Trophoblast cell (in vitro differentiated cells and primary cell): ENCODE data around the gene HS6ST2.
A peak's percentile ranks its signal among the peaks of the same experiment; 100 is the strongest.

Experiments used
- DNase-seq, 2 donors: peaks; one replicate each; pipeline ENCODE4 v3.0.0-alpha.2; 2016
- H2AFZ ChIP-seq: 2 replicates; pipeline ENCODE4 v1.6.1; 2013; ENCODE audit warnings: low read length, moderate library complexity, mild to moderate bottlenecking; ENCODE audit not compliant: insufficient read depth, poor library complexity
- H2AK5ac ChIP-seq: 2 replicates; pipeline ENCODE4 v1.6.1; 2013; ENCODE audit warnings: mild to moderate bottlenecking, low read length
- H2BK120ac ChIP-seq: 2 replicates; pipeline ENCODE4 v1.6.1; 2013; ENCODE audit warnings: low read length, mild to moderate bottlenecking, moderate library complexity; ENCODE audit not compliant: insufficient read depth, poor library complexity
- H2BK12ac ChIP-seq: 2 replicates; pipeline ENCODE4 v1.6.1; 2013; ENCODE audit warnings: mild to moderate bottlenecking, low read length, moderate library complexity
- H2BK5ac ChIP-seq: 2 replicates; pipeline ENCODE4 v1.6.1; 2013; ENCODE audit warnings: low read length, low read depth, moderate library complexity, mild to moderate bottlenecking; ENCODE audit not compliant: poor library complexity
- H3K14ac ChIP-seq: 2 replicates; pipeline ENCODE4 v1.6.1; 2013; ENCODE audit warnings: mild to moderate bottlenecking, low read length
- H3K18ac ChIP-seq: 2 replicates; pipeline ENCODE4 v1.6.1; 2013; ENCODE audit warnings: mild to moderate bottlenecking, low read length
- H3K23ac ChIP-seq: 2 replicates; pipeline ENCODE4 v1.6.1; 2013; ENCODE audit warnings: low read length
- H3K27ac ChIP-seq: 2 replicates; pipeline ENCODE4 v1.5.1; 2013; ENCODE audit warnings: low read depth, mild to moderate bottlenecking, inconsistent platforms, low read length, moderate library complexity
- H3K27me3 ChIP-seq: 2 replicates; pipeline ENCODE4 v1.6.1; 2013; ENCODE audit warnings: inconsistent platforms, mild to moderate bottlenecking, low read length, moderate library complexity; ENCODE audit not compliant: insufficient read depth
- H3K36me3 ChIP-seq, 2 experiments: 1 replicate in 1 of 2; 2 replicates in 1 of 2; pipeline ENCODE4 v1.6.1; 2013; ENCODE audit warnings: low read length in 2 of 2, mild to moderate bottlenecking in 2 of 2, moderate library complexity in 1 of 2; ENCODE audit not compliant: insufficient read depth in 2 of 2, control insufficient read depth in 1 of 2
- H3K4ac ChIP-seq: 2 replicates; pipeline ENCODE4 v1.6.1; 2013; ENCODE audit warnings: low read depth, mild to moderate bottlenecking, low read length, moderate library complexity
- H3K4me1 ChIP-seq, 2 experiments: 1 replicate in 1 of 2; 2 replicates in 1 of 2; pipeline ENCODE4 v1.6.1; 2013; ENCODE audit warnings: low read length in 2 of 2, mild to moderate bottlenecking in 2 of 2, moderate library complexity in 1 of 2; ENCODE audit not compliant: insufficient read depth in 2 of 2, control insufficient read depth in 1 of 2
- H3K4me2 ChIP-seq: 2 replicates; pipeline ENCODE4 v1.6.1; 2013; ENCODE audit warnings: inconsistent platforms, mild to moderate bottlenecking, low read length, moderate library complexity
- H3K4me3 ChIP-seq: 2 replicates; pipeline ENCODE4 v1.5.1; 2013; ENCODE audit warnings: mild to moderate bottlenecking, low read depth, low read length, inconsistent platforms
- H3K79me1 ChIP-seq: one replicate; pipeline ENCODE4 v1.6.1; 2013; ENCODE audit warnings: low read length
- H3K79me2 ChIP-seq: 2 replicates; pipeline ENCODE4 v1.6.1; 2013; ENCODE audit warnings: low read length, mild to moderate bottlenecking; ENCODE audit not compliant: control insufficient read depth, insufficient read depth, poor library complexity
- H3K9ac ChIP-seq: 2 replicates; pipeline ENCODE4 v1.6.1; 2013; ENCODE audit warnings: mild to moderate bottlenecking, low read length
- H3K9me3 ChIP-seq: 2 replicates; pipeline ENCODE4 v1.6.1; 2013; ENCODE audit warnings: low read depth, mild to moderate bottlenecking, control low read depth, inconsistent platforms, low read length; ENCODE audit not compliant: insufficient read depth
- H4K12ac ChIP-seq: 2 replicates; pipeline ENCODE4 v1.6.1; 2013; ENCODE audit warnings: low read depth, mild to moderate bottlenecking, low read length, moderate library complexity
- H4K8ac ChIP-seq: 2 replicates; pipeline ENCODE4 v1.6.1; 2013; ENCODE audit warnings: low read depth, mild to moderate bottlenecking, low read length, moderate library complexity
- H4K91ac ChIP-seq: one replicate; pipeline ENCODE4 v1.6.1; 2013; ENCODE audit warnings: low read depth, mild to moderate bottlenecking, low read length, moderate library complexity
- WGBS: extraction: QIAGEN DNeasy Blood & Tissue Kit; methylation state at CpG from one replicate; pipeline ENCODE4 v1.1.7; 2013; ENCODE audit warnings: missing lambda C conversion rate; ENCODE audit not compliant: insufficient read length, insufficient coverage; ENCODE audit errors: extremely low coverage; 5-methylcytosine and 5-hydroxymethylcytosine counted together

Gene HS6ST2

DNA sequence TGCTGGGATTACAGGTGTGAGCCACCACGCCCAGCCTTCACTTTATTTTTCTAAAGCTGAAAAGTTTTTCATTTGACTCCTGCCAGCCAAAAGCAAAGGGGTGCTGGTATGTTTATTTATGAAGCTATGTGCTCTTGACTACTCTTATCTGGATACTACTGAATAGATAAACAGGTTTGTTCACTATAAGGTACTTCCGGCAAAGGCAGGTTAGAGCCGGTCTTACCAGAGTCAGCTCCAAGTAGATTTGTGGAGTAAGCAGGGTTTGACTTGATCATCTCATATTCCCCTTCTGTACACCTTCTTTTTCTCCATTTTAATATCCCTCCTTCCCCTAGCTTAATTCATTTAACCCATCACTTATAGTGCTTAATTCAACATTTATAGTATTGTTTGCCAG, 294.2 kb downstream of the HS6ST2 start:
- H3K27ac ChIP-seq = no peak overlapping the region
- no peak overlapping the region for H3K18ac ChIP-seq
- no peak overlapping the region for H3K4ac ChIP-seq
- no peak overlapping the region for H4K8ac ChIP-seq
- peaks cover 2 to 3% of the 10 kb centered on the region in 2 experiments for H3K4me1 ChIP-seq
- no peak overlapping the region for H4K12ac ChIP-seq
- H3K4me2 ChIP-seq = no peak overlapping the region
- H3K14ac ChIP-seq = no peak overlapping the region
- H3K79me2 ChIP-seq = no peaks in the 10 kb centered on the region
- H2BK5ac ChIP-seq = no peak overlapping the region
- H3K23ac ChIP-seq = no peak overlapping the region
- no peaks in the 10 kb centered on the region for H3K27me3 ChIP-seq
- no peak overlapping the region for H3K4me3 ChIP-seq
- no peak overlapping the region for H2AFZ ChIP-seq
- no peak overlapping the region for H2AK5ac ChIP-seq
- H3K79me1 ChIP-seq = no peaks in the 10 kb centered on the region
- DNase-seq = peak in 1 of 2 donors; percentile 44
- H2BK12ac ChIP-seq = no peak overlapping the region
- no peak overlapping the region for H3K9ac ChIP-seq
- no peak overlapping the region for H4K91ac ChIP-seq
- WGBS = no CpG with 5 or more reads among the region's 3 CpGs
- H3K36me3 ChIP-seq = no peaks in the 10 kb centered on the region
- H2BK120ac ChIP-seq = no peak overlapping the region
- H3K9me3 ChIP-seq = no peaks in the 10 kb centered on the region

DNA sequence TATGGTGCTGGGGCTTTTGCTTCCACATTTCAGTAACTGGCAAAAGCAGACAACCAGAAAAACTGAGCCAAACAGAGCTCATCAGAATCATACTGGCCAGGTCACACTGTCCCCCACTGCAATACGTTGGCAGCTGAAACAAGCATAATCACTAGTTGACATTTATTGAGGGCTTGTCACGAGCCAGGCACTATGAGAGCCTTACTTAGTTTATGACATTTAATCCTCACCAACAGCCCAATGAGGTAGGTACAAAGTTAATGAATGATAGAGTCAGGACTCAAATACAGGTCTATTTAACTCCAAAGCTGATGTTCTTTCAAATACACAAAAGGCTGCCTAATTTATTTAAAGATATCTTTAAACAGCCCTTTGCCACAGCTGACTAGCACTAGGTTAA, 295.6 kb downstream of the HS6ST2 start:
- no peaks in the 10 kb centered on the region for H3K36me3 ChIP-seq
- no peak overlapping the region for H2AFZ ChIP-seq
- no peak overlapping the region for H4K91ac ChIP-seq
- no peaks in the 10 kb centered on the region for H3K79me1 ChIP-seq
- H4K8ac ChIP-seq = no peak overlapping the region
- H2BK120ac ChIP-seq = no peak overlapping the region
- H3K9ac ChIP-seq = no peak overlapping the region
- H3K4me1 ChIP-seq = no peaks in the 10 kb centered on the region
- no peak overlapping the region for H2BK12ac ChIP-seq
- H2AK5ac ChIP-seq = no peak overlapping the region
- no CpG with 5 or more reads among the region's 2 CpGs for WGBS
- H3K18ac ChIP-seq = no peak overlapping the region
- no peak overlapping the region for H3K4ac ChIP-seq
- no peak overlapping the region for H3K14ac ChIP-seq
- H3K23ac ChIP-seq = no peak overlapping the region
- H3K9me3 ChIP-seq = no peaks in the 10 kb centered on the region
- H3K4me2 ChIP-seq = no peak overlapping the region
- no peaks in the 10 kb centered on the region for H3K79me2 ChIP-seq
- no peaks in the 10 kb centered on the region for H3K27me3 ChIP-seq
- no peak overlapping the region for H2BK5ac ChIP-seq
- DNase-seq = no peak
- no peak overlapping the region for H3K4me3 ChIP-seq
- H3K27ac ChIP-seq = no peak overlapping the region
- no peak overlapping the region for H4K12ac ChIP-seq

DNA sequence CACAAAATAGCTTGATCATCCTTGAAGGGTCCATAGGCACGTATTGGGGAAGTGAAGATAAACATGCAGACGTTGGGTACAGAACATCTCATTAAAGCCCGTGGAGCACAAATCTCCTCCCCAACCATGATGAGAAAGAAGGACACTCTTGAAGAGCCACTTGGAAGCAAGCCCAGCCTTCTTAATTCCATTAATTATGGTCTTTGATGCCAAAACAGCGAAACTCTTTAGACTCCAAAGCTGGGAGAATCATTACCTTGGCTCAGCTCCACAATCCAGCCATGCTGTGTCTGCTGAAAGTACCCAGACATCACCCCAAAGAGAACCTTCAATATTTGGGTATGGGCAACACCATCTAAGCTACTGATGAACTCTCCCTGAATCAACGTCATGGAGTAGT, 300.6 kb downstream of the HS6ST2 start:
- no peaks in the 10 kb centered on the region for H3K9me3 ChIP-seq
- H3K36me3 ChIP-seq = no peaks in the 10 kb centered on the region
- H3K4ac ChIP-seq = no peak overlapping the region
- no peak overlapping the region for H2AK5ac ChIP-seq
- H3K27me3 ChIP-seq = no peaks in the 10 kb centered on the region
- no peak overlapping the region for H4K91ac ChIP-seq
- no peak overlapping the region for H2BK5ac ChIP-seq
- no peak overlapping the region for H3K27ac ChIP-seq
- H3K4me3 ChIP-seq = no peak overlapping the region
- no peak for DNase-seq
- H3K23ac ChIP-seq = no peak overlapping the region
- H2BK120ac ChIP-seq = no peak overlapping the region
- H3K79me2 ChIP-seq = no peaks in the 10 kb centered on the region
- no peak overlapping the region for H2AFZ ChIP-seq
- H4K12ac ChIP-seq = no peak overlapping the region
- H2BK12ac ChIP-seq = no peak overlapping the region
- no peak overlapping the region for H3K14ac ChIP-seq
- H3K4me1 ChIP-seq = no peaks in the 10 kb centered on the region
- no peak overlapping the region for H3K18ac ChIP-seq
- H4K8ac ChIP-seq = no peak overlapping the region
- WGBS = no CpG with 5 or more reads among the region's 5 CpGs
- no peak overlapping the region for H3K9ac ChIP-seq
- H3K79me1 ChIP-seq = no peaks in the 10 kb centered on the region
- H3K4me2 ChIP-seq = no peak overlapping the region

DNA sequence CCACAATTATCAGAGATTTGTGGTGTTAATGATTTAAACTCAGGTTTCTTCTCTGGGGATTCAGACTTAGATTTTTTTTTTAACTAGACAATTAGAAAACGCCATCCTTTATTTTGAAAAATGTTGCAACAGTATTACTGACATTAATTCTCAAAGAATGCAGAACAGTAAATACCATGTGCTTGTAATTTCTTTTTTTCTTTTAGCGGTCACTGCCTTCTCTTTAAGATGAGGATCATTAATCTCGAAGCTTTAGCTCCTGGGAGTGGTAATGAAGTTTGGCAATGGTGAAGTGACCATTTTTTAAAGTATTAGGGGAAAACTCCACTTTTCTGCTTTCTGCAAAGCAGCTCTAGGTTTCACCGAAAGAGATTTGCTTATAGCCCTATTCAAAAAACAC, 305.6 kb downstream of the HS6ST2 start:
- H4K8ac ChIP-seq = no peak overlapping the region
- H3K79me2 ChIP-seq = no peaks in the 10 kb centered on the region
- no peaks in the 10 kb centered on the region for H3K27me3 ChIP-seq
- H3K79me1 ChIP-seq = no peaks in the 10 kb centered on the region
- H3K27ac ChIP-seq = no peak overlapping the region
- H3K4ac ChIP-seq = no peak overlapping the region
- H2BK12ac ChIP-seq = no peak overlapping the region
- no peak overlapping the region for H2BK120ac ChIP-seq
- H3K14ac ChIP-seq = no peak overlapping the region
- H2BK5ac ChIP-seq = no peak overlapping the region
- no peaks in the 10 kb centered on the region for H3K9me3 ChIP-seq
- WGBS = no CpG with 5 or more reads among the region's 4 CpGs
- no peaks in the 10 kb centered on the region for H3K4me1 ChIP-seq
- H4K12ac ChIP-seq = no peak overlapping the region
- H3K23ac ChIP-seq = no peak overlapping the region
- no peak overlapping the region for H4K91ac ChIP-seq
- no peak overlapping the region for H2AK5ac ChIP-seq
- no peak overlapping the region for H3K4me2 ChIP-seq
- no peak overlapping the region for H3K18ac ChIP-seq
- no peaks in the 10 kb centered on the region for H3K36me3 ChIP-seq
- H2AFZ ChIP-seq = no peak overlapping the region
- no peak overlapping the region for H3K9ac ChIP-seq
- H3K4me3 ChIP-seq = no peak overlapping the region
- no peak for DNase-seq
